Parathyroid adenoma (tissue), 2 donors: ENCODE results near the gene NAPB.

Experiments
- H2AFZ ChIP-seq: fragments of 300-600 bp; sonication (generic); one replicate; pipeline ENCODE4 v1.7.0; 2017; ENCODE audit warnings: antibody characterized with exemption, mild to moderate bottlenecking
- H3K27ac ChIP-seq: fragments of 300-600 bp; sonication (generic); one replicate; pipeline ENCODE4 v1.7.0; 2017
- H3K27me3 ChIP-seq: fragments of 300-600 bp; sonication (generic); one replicate; pipeline ENCODE4 v1.7.0; 2017; ENCODE audit warnings: low read length; ENCODE audit not compliant: control insufficient read depth, insufficient read depth
- H3K36me3 ChIP-seq: fragments of 300-600 bp; sonication (generic); one replicate; pipeline ENCODE4 v1.7.0; 2017; ENCODE audit warnings: low read length; ENCODE audit not compliant: control insufficient read depth, insufficient read depth
- H3K4me1 ChIP-seq: fragments of 300-600 bp; sonication (generic); one replicate; pipeline ENCODE4 v1.7.0; 2017; ENCODE audit warnings: control low read depth
- H3K4me2 ChIP-seq: fragments of 300-600 bp; sonication (generic); one replicate; pipeline ENCODE4 v1.7.0; 2017; ENCODE audit warnings: low read length
- H3K4me3 ChIP-seq: fragments of 300-600 bp; sonication (generic); one replicate; pipeline ENCODE4 v1.7.0; 2017; ENCODE audit warnings: low read depth, low read length
- H3K79me2 ChIP-seq: fragments of 300-600 bp; sonication (generic); one replicate; pipeline ENCODE4 v1.7.0; 2017; ENCODE audit warnings: control low read depth
- H3K9ac ChIP-seq: fragments of 300-600 bp; sonication (generic); one replicate; pipeline ENCODE4 v1.7.0; 2017; ENCODE audit warnings: mild to moderate bottlenecking
- H3K9me3 ChIP-seq: fragments of 300-600 bp; sonication (generic); one replicate; pipeline ENCODE4 v1.7.0; 2017; ENCODE audit warnings: low read length; ENCODE audit not compliant: control insufficient read depth
- CTCF ChIP-seq: fragments of 300-600 bp; sonication (generic); IDR thresholded peaks from one replicate; pipeline ENCODE4 v1.7.0; 2017; ENCODE audit warnings: antibody characterized with exemption, mild to moderate bottlenecking
- donor health status: primary hyperparathyroidism.

Gene NAPB

GRCh38 chr20:23362392-23363256 is 58.7 kb downstream of the NAPB start:
- no peaks in the 10 kb centered on the region for H3K27me3 ChIP-seq
- H3K27ac ChIP-seq: peak overlapping the region; percentile 99
- no peaks in the 10 kb centered on the region for H3K36me3 ChIP-seq
- no peaks in the 10 kb centered on the region for H3K9me3 ChIP-seq
- TF ChIP-seq CTCF: no peak
- peak overlapping the region; percentile 74 for H3K4me3 ChIP-seq
- H3K9ac ChIP-seq: peak overlapping the region; percentile 51
- peak overlapping the region; percentile 89 for H2AFZ ChIP-seq
- H3K4me2 ChIP-seq: peak overlapping the region; percentile 79
- H3K79me2 ChIP-seq: peaks cover 35% of the 10 kb centered on the region
- peaks cover 32% of the 10 kb centered on the region for H3K4me1 ChIP-seq

GRCh38 chr20:23361476-23362391 is 59.6 kb downstream of the NAPB start, which contains the start of gene GZF1:
Gene GZF1 (plus strand): TSS chr20:23362182. CDS start chr20:23364384, 2,202 bp downstream.
- H2AFZ ChIP-seq: peak within 1 kb of the TSS; percentile 97
- TF ChIP-seq CTCF: no peak
- H3K79me2 ChIP-seq: peaks cover 35% of the 10 kb centered on the region
- H3K36me3 ChIP-seq: no peaks in the 10 kb centered on the region
- H3K4me3 ChIP-seq: peak within 1 kb of the TSS; percentile 82
- peak within 1 kb of the TSS; percentile 99 for H3K27ac ChIP-seq
- H3K27me3 ChIP-seq: no peaks in the 10 kb centered on the region
- no peaks in the 10 kb centered on the region for H3K9me3 ChIP-seq
- peak within 1 kb of the TSS; percentile 97 for H3K9ac ChIP-seq
- H3K4me1 ChIP-seq: peaks cover 30% of the 10 kb centered on the region
- peak within 1 kb of the TSS; percentile 81 for H3K4me2 ChIP-seq

- H3K27me3 ChIP-seq: no peaks in the 10 kb centered on the region
- H3K27ac ChIP-seq: peak overlapping the region; percentile 99
- H3K36me3 ChIP-seq: no peaks in the 10 kb centered on the region
- TF ChIP-seq CTCF: no peak
- H3K9ac ChIP-seq: peak overlapping the region; percentile 97
- no peaks in the 10 kb centered on the region for H3K9me3 ChIP-seq
- H3K79me2 ChIP-seq: peaks cover 35% of the 10 kb centered on the region
- peak overlapping the region; percentile 97 for H2AFZ ChIP-seq
- peak overlapping the region; percentile 81 for H3K4me2 ChIP-seq
- peak overlapping the region; percentile 82 for H3K4me3 ChIP-seq
- H3K4me1 ChIP-seq: peaks cover 26% of the 10 kb centered on the region
Observed at GRCh38 chr20:23361119-23361475, 60.2 kb downstream of the NAPB start.

- Histone ChIP-seq H3K4me1 (peaks cover 20% of the 10 kb centered on the region), H3K9ac (no peak overlapping the region)
Observed at GRCh38 chr20:23360531-23360930, 60.8 kb downstream of the NAPB start.

More at GRCh38 chr20:23360531-23360930, 60.8 kb downstream of the NAPB start:
- peak overlapping the region; percentile 99 for H3K27ac ChIP-seq
- H2AFZ ChIP-seq: no peak overlapping the region
- H3K36me3 ChIP-seq: no peaks in the 10 kb centered on the region
- peak overlapping the region; percentile 81 for H3K4me2 ChIP-seq
- H3K4me3 ChIP-seq: peak overlapping the region; percentile 82
- no peak for TF ChIP-seq CTCF
- no peaks in the 10 kb centered on the region for H3K27me3 ChIP-seq
- peaks cover 30% of the 10 kb centered on the region for H3K79me2 ChIP-seq
- no peaks in the 10 kb centered on the region for H3K9me3 ChIP-seq
